ENCODE results near the gene CRELD2. TPM values are rescaled to one million over a fixed set of nuclear protein-coding genes. Genes with fewer than 3 reads are reported as not detected.

CRELD2 gene
- total and polyA plus RNA-seq, 2 of the 13 experiments (the other 11 are each of a cell fraction or from before 2014, with no cell fraction given): 17.2 to 44.7 TPM

- DNase-seq (ENCODE audit: low spot score) (no peak), ATAC-seq (no peak), FAIRE-seq (no peak)
- H4K20me1 ChIP-seq (ENCODE audit: insufficient read depth, low read length): peaks cover 37% of the 10 kb centered on the region
- peaks cover 36% of the 10 kb centered on the region for H3K79me2 ChIP-seq (ENCODE audit: insufficient read depth, low read length)
- ChIA-PET POLR2A (interaction anchor here (1.8 to 16.4 kb wide), 3 partner anchors 12 to 33 kb away, joined by 10 to 722 read pairs (median 54); partner anchors contain the start of gene PIM3), CTCF (ENCODE audit: low intra/inter-chr PET ratio, low total read pairs) (no interaction called here)
- peak; percentile 17; the same call in 1 of the 2 replicates for TF ChIP-seq POLR2G (IDR thresholded peaks at IDR 0.05; ENCODE audit: low read depth, low read length)
- no peak for TF ChIP-seq RFX3 (CRISPR knock-in tag; IDR thresholded peaks at IDR 0.05)
- TF ChIP-seq CBFB (CRISPR knock-in tag; IDR thresholded peaks at IDR 0.05): no peak
- 0 out of 2 replicates have a peak, but pooled peaks have one; percentile 15 for TF ChIP-seq POLR2AphosphoS2 (IDR thresholded peaks at IDR 0.05; ENCODE audit: low read depth, low read length)
- TF ChIP-seq IRF9 (CRISPR knock-in tag; IDR thresholded peaks at IDR 0.05; ENCODE audit: borderline replicate concordance): no peak
- TF ChIP-seq ZNF747 (CRISPR knock-in tag; IDR thresholded peaks at IDR 0.05; ENCODE audit: borderline replicate concordance): no peak
- TF ChIP-seq MEIS1 (CRISPR knock-in tag; IDR thresholded peaks at IDR 0.05; ENCODE audit: borderline replicate concordance): no peak
- no peak for TF ChIP-seq THYN1 (CRISPR knock-in tag; IDR thresholded peaks at IDR 0.05; ENCODE audit: borderline replicate concordance, low read depth)
- no peak for TF ChIP-seq USF2 (IDR thresholded peaks at IDR 0.05; ENCODE audit: low read depth, low read length)
- no peak for TF ChIP-seq USF2 (CRISPR knock-in tag; IDR thresholded peaks at IDR 0.05; ENCODE audit: borderline replicate concordance)
- TF ChIP-seq, protein P1, sequence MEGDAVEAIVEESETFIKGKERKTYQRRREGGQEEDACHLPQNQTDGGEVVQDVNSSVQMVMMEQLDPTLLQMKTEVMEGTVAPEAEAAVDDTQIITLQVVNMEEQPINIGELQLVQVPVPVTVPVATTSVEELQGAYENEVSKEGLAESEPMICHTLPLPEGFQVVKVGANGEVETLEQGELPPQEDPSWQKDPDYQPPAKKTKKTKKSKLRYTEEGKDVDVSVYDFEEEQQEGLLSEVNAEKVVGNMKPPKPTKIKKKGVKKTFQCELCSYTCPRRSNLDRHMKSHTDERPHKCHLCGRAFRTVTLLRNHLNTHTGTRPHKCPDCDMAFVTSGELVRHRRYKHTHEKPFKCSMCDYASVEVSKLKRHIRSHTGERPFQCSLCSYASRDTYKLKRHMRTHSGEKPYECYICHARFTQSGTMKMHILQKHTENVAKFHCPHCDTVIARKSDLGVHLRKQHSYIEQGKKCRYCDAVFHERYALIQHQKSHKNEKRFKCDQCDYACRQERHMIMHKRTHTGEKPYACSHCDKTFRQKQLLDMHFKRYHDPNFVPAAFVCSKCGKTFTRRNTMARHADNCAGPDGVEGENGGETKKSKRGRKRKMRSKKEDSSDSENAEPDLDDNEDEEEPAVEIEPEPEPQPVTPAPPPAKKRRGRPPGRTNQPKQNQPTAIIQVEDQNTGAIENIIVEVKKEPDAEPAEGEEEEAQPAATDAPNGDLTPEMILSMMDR (CRISPR knock-in tag; IDR thresholded peaks at IDR 0.05): no peak
- TF ChIP-seq RAD51 (IDR thresholded peaks at IDR 0.05; ENCODE audit: borderline replicate concordance): no peak
- no peak for TF ChIP-seq RFX5 (IDR thresholded peaks at IDR 0.05; ENCODE audit: low read depth, low read length)
- no peak for TF ChIP-seq ZNF3 (CRISPR knock-in tag; IDR thresholded peaks at IDR 0.05)
- intact Hi-C loops (cut with micrococcal nuclease; ENCODE audit: unreplicated experiment): no loop called here
- peak overlapping the region; percentile 72 for H3K27ac ChIP-seq (ENCODE audit: extremely low read length, insufficient read depth, low read length)
- no peaks in the 10 kb centered on the region; a peak in 1 of 5 replicates for H3K27me3 ChIP-seq (ENCODE audit: control insufficient read depth in 1 of 2, insufficient read depth in 2 of 2, low read length in 2 of 2)
- in situ Hi-C loops (cut with HindIII; ENCODE audit: extremely low pct_ligation_motif_present, low pct_unique_long_range_greater_than_20kb): no loop called here
- H3K4me1 ChIP-seq (ENCODE audit: insufficient read depth, low read length): peaks cover 75% of the 10 kb centered on the region
- peak overlapping the region; percentile 65 to 99 (median 97); a peak in 4 of 6 replicates for H3K4me3 ChIP-seq (replicated peaks in 1 of 3; ENCODE audit: insufficient read depth in 1 of 3, low read depth in 2 of 3, low read length in 3 of 3)
- peak overlapping the region; percentile 73; the same call in 1 of the 2 replicates for H3K9ac ChIP-seq (ENCODE audit: insufficient read depth, low read depth, low read length)
- peak overlapping the region; percentile 94 for H3K4me2 ChIP-seq (ENCODE audit: low read depth, low read length)
- no peak overlapping the region for H2AFZ ChIP-seq (ENCODE audit: low read length)
- 84% methylated on average over 4 of the region's 6 CpGs for WGBS (ENCODE audit: low lambda C conversion rate)
- BruUV-seq (replicated peaks): no TSS peak
- no peaks in the 10 kb centered on the region for H3K9me3 ChIP-seq (ENCODE audit: low read length)
- H3K36me3 ChIP-seq (replicated peaks in 1 of 2; ENCODE audit: control insufficient read depth in 1 of 2, insufficient read depth in 2 of 2, low read length in 2 of 2): peaks cover 9 to 23% of the 10 kb centered on the region in 2 experiments
These were observed 45.2 kb downstream of the CRELD2 start for GRCh38 chr22:49963647-49964026.

Measured in HepG2 (cell line).